ENCODE data around the gene TSR3.
"Not testable (repeated sequence)": the region's sequence is repeated elsewhere in the genome, so short reads cannot be mapped to it uniquely, and the experiment has no call there.

DNA sequence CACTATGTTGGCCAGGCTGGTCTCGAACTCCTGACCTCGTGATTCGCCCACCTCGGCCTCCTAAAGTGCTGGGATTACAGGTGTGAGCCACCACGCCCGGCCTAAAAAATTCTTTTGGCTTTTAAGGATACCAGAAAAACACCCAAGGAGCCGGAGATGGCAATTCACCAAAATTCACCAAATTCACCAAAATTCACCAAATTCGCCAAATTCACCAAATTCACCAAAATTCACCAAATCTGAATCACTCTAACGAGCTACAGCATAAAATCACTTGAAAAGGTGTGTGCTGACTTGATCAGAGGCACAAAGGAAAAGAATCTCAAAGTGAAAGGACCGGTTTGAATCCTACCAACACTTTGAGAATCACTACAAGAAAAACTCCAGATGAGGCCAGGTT is 22.7 kb downstream of the TSR3 start:
- TF ChIP-seq, protein P1, sequence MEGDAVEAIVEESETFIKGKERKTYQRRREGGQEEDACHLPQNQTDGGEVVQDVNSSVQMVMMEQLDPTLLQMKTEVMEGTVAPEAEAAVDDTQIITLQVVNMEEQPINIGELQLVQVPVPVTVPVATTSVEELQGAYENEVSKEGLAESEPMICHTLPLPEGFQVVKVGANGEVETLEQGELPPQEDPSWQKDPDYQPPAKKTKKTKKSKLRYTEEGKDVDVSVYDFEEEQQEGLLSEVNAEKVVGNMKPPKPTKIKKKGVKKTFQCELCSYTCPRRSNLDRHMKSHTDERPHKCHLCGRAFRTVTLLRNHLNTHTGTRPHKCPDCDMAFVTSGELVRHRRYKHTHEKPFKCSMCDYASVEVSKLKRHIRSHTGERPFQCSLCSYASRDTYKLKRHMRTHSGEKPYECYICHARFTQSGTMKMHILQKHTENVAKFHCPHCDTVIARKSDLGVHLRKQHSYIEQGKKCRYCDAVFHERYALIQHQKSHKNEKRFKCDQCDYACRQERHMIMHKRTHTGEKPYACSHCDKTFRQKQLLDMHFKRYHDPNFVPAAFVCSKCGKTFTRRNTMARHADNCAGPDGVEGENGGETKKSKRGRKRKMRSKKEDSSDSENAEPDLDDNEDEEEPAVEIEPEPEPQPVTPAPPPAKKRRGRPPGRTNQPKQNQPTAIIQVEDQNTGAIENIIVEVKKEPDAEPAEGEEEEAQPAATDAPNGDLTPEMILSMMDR (IDR thresholded peaks at IDR 0.05) = not testable (repeated sequence)
- TF ChIP-seq POLR2A, POLR2AphosphoS5, EP300 (IDR thresholded peaks at IDR 0.05): not testable (repeated sequence)
